K562 (cell line): ENCODE results near the gene MRPS15. TPM values are rescaled to one million over a fixed set of nuclear protein-coding genes. Genes with fewer than 3 reads are reported as not detected.

ENCODE experiments used
- ATAC-seq: fragments of 200-7000 bp; cut with Tn5 transposase; 3 replicates; pipeline ENCODE4 v1.9.1; 2020; ENCODE audit warnings: moderate library complexity
- BruUV-seq: library from RNA; stranded (reverse); fragments of 400-500 nt; replicated peaks from 2 replicates; lab custom pipeline; 2021; lab: Mats Ljungman, UMichigan
- CTCF ChIA-PET: fragments of 300-600 bp; formaldehyde crosslinking; extraction: SDS; loops from one replicate; lab custom pipeline; 2021; ENCODE audit warnings: low intra/inter-chr PET ratio; lab: Yijun Ruan, JAX
- POLR2A ChIA-PET: fragments of 300-600, 350-650 bp; sonication (Branson Sonifier 250); formaldehyde crosslinking; extraction: SDS; loops from one replicate; lab custom pipeline; 2021; ENCODE audit warnings: antibody characterized with exemption, inconsistent platforms; lab: Yijun Ruan, JAX
- DNase-seq, 4 experiments: peaks; one replicate each; pipeline versions ENCODE4 v3.0.0 to v3.0.0-alpha.2; 2011 to 2018; ENCODE audit warnings: low spot score in 3 of 4, mixed read lengths in 3 of 4; ENCODE audit errors: extremely low read depth in 1 of 4
- FAIRE-seq: peaks from 2 replicates; lab custom pipeline; 2011; peaks lifted over from hg19 to GRCh38; lab: Jason Lieb, UNC
- H2AFZ ChIP-seq: 2 replicates; pipeline ENCODE4 v1.6.0; 2011; ENCODE audit warnings: low read depth, low read length, control low read depth, inconsistent platforms
- H3K27ac ChIP-seq: fragments of 200-600 bp; 3 replicates; pipeline ENCODE4 v1.8.0; 2011; ENCODE audit warnings: low read depth, mild to moderate bottlenecking, control low read depth, inconsistent platforms, low read length, moderate library complexity, mixed read lengths; ENCODE audit errors: extremely low read depth
- H3K27me3 ChIP-seq, 2 experiments: fragments of 300-600 bp in 1 of 2; 2 replicates in 1 of 2; 3 replicates in 1 of 2; pipeline versions ENCODE4 v1.6.0 to v1.8.0; 2011; ENCODE audit warnings: inconsistent platforms in 2 of 2, low read length in 2 of 2, mild to moderate bottlenecking in 1 of 2, mixed read lengths in 1 of 2, moderate library complexity in 1 of 2; ENCODE audit not compliant: control insufficient read depth in 2 of 2, insufficient read depth in 2 of 2
- H3K36me3 ChIP-seq: fragments of 300-600 bp; 3 replicates; pipeline ENCODE4 v1.8.0; 2011; ENCODE audit warnings: mild to moderate bottlenecking, low read length, inconsistent platforms; ENCODE audit not compliant: control insufficient read depth, insufficient read depth
- H3K4me1 ChIP-seq, 2 experiments: fragments of 200-600 bp in 1 of 2; replicated peaks in 1 of 2; 2 replicates in 1 of 2; 3 replicates in 1 of 2; pipeline versions ENCODE4 v1.5.1 to v1.8.0; 2011; ENCODE audit warnings: inconsistent platforms in 2 of 2, low read length in 2 of 2, mild to moderate bottlenecking in 1 of 2, mixed read lengths in 1 of 2, moderate library complexity in 1 of 2; ENCODE audit not compliant: control insufficient read depth in 2 of 2, insufficient read depth in 2 of 2
- H3K4me2 ChIP-seq: 2 replicates; pipeline ENCODE4 v1.6.1; 2011; ENCODE audit warnings: low read length, control low read depth, inconsistent platforms, mixed read lengths; ENCODE audit not compliant: insufficient read depth
- H3K4me3 ChIP-seq: fragments of 200-600 bp; sonication (generic), shearing (Covaris generic); 2 replicates; pipeline ENCODE4 v1.5.1; 2016; ENCODE audit warnings: control low read depth, inconsistent platforms
- H3K79me2 ChIP-seq: fragments of 200-600 bp; 3 replicates; pipeline ENCODE4 v1.8.0; 2011; ENCODE audit warnings: low read length, inconsistent platforms; ENCODE audit not compliant: control insufficient read depth, insufficient read depth
- H3K9ac ChIP-seq, 2 experiments: 2 replicates each; pipeline versions ENCODE4 v1.6.0 to v1.6.1; 2011; ENCODE audit warnings: low read depth in 2 of 2, low read length in 2 of 2, control low read depth in 1 of 2, inconsistent platforms in 1 of 2, mild to moderate bottlenecking in 1 of 2, mixed read lengths in 1 of 2; ENCODE audit not compliant: insufficient read depth in 1 of 2
- H3K9me1 ChIP-seq: one replicate; pipeline ENCODE4 v1.6.0; 2011; ENCODE audit warnings: inconsistent platforms, mild to moderate bottlenecking, low read length, moderate library complexity; ENCODE audit not compliant: control insufficient read depth, insufficient read depth
- H3K9me3 ChIP-seq: replicated peaks from 2 replicates; pipeline ENCODE4 v1.5.1; 2011; ENCODE audit warnings: low read depth, low read length, inconsistent platforms; ENCODE audit not compliant: control insufficient read depth, insufficient read depth
- H4K20me1 ChIP-seq: replicated peaks from 2 replicates; pipeline ENCODE4 v1.6.1; 2011; ENCODE audit warnings: low read length, inconsistent platforms, mixed read lengths; ENCODE audit not compliant: control insufficient read depth, insufficient read depth
- CREB1 ChIP-seq, 2 experiments: sonication (generic) in 1 of 2; formaldehyde crosslinking in 1 of 2; IDR thresholded peaks; 2 replicates each; pipeline versions ENCODE4 v1.6.1 to v1.8.0; 2012 to 2022; ENCODE audit warnings: inconsistent platforms in 1 of 2, mild to moderate bottlenecking in 1 of 2, missing genetic modification reagents in 1 of 2, moderate library complexity in 1 of 2
- E2F3 ChIP-seq: fragments of 250-450 bp; sonication (Bioruptor Pico); IDR thresholded peaks from 2 replicates; pipeline ENCODE4 v1.4.0; 2020; ENCODE audit warnings: mild to moderate bottlenecking
- ELF2 ChIP-seq: fragments of 250-450 bp; sonication (Bioruptor Pico); IDR thresholded peaks from 2 replicates; pipeline ENCODE4 v1.5.0; 2021; ENCODE audit warnings: mild to moderate bottlenecking
- EP400 ChIP-seq: fragments of 450-650 bp; IDR thresholded peaks from 2 replicates; pipeline ENCODE4 v1.6.1; 2017; ENCODE audit warnings: antibody characterized with exemption, mild to moderate bottlenecking, moderate library complexity
- FUS ChIP-seq: fragments of 200-400 bp; formaldehyde crosslinking; optimal IDR thresholded peaks from 2 replicates; pipeline ENCODE3; 2017; ENCODE audit warnings: low read depth, low read length
- PHTF2 ChIP-seq: fragments of 250-450 bp; sonication (Bioruptor Pico); IDR thresholded peaks from 2 replicates; pipeline ENCODE4 v1.5.0; 2021; ENCODE audit warnings: mild to moderate bottlenecking
- PTTG1 ChIP-seq: fragments of 450-650 bp; IDR thresholded peaks from 2 replicates; pipeline ENCODE4 v1.6.1; 2016; ENCODE audit warnings: low read depth, mild to moderate bottlenecking, missing genetic modification characterization, missing compliant biosample characterization
- SIRT6 ChIP-seq: IDR thresholded peaks from one replicate; pipeline ENCODE4 v1.6.1; 2012; ENCODE audit warnings: low read depth, mild to moderate bottlenecking, control low read depth, inconsistent platforms, low read length, moderate library complexity
- SMC3 ChIP-seq: conservative IDR thresholded peaks from 2 replicates; pipeline ENCODE4 v1.6.1; 2011; ENCODE audit warnings: low read depth, low read length, improper control_type of control experiment; ENCODE audit not compliant: insufficient read depth
- SPI1 ChIP-seq: IDR thresholded peaks from 2 replicates; pipeline ENCODE4 v1.6.1; 2011; ENCODE audit warnings: low read depth, low read length, control low read depth, borderline replicate concordance
- YY1 ChIP-seq, 3 experiments: IDR thresholded peaks; 2 replicates each; pipeline ENCODE4 v1.6.1; 2011; ENCODE audit warnings: low read length in 2 of 3, mild to moderate bottlenecking in 2 of 3, moderate library complexity in 2 of 3, borderline replicate concordance in 1 of 3, control low read depth in 1 of 3, low read depth in 1 of 3; ENCODE audit not compliant: insufficient read depth in 3 of 3, insufficient replicate concordance in 2 of 3, control insufficient read depth in 1 of 3, insufficient read length in 1 of 3; ENCODE audit errors: extremely low read depth in 1 of 3
- ZC3H11A ChIP-seq: IDR thresholded peaks from 2 replicates; pipeline ENCODE4 v1.6.1; 2012; ENCODE audit warnings: low read depth, low read length, improper control_type of control experiment
- ZNF311 ChIP-seq: fragments of 250-450 bp; sonication (Bioruptor Pico); IDR thresholded peaks from 2 replicates; pipeline ENCODE4 v1.4.0; 2020; ENCODE audit warnings: mild to moderate bottlenecking, moderate library complexity
- ZNF316 ChIP-seq: fragments of 450-650 bp; IDR thresholded peaks from 2 replicates; pipeline ENCODE4 v1.6.1; 2016
- ZNF551 ChIP-seq: fragments of 250-450 bp; sonication (Bioruptor Pico); IDR thresholded peaks from 2 replicates; pipeline ENCODE4 v1.5.0; 2021; ENCODE audit warnings: mild to moderate bottlenecking, moderate library complexity
- WGBS: fragments of 100-300 bp; shearing (Covaris generic); methylation state at CpG from one replicate; pipeline ENCODE4 v1.1.6; 2016; ENCODE audit warnings: low coverage, mixed read lengths; ENCODE audit not compliant: insufficient coverage; ENCODE audit errors: missing lambda C conversion rate; 5-methylcytosine and 5-hydroxymethylcytosine counted together
- in situ Hi-C: fragments of 300-500 bp; cut with MboI; formaldehyde crosslinking; loops from 4 replicates; pipeline ENCODE4 v1.15.0; 2018; ENCODE audit warnings: inconsistent platforms, mixed read lengths
- intact Hi-C: fragments of 100-400 bp; cut with micrococcal nuclease; formaldehyde crosslinking; loops from 2 replicates; pipeline ENCODE4 v1.14.2; 2022
- polyA plus RNA-seq, 8 experiments: library from polyadenylated mRNA; depleted of rRNA in 4 of 8; stranded (reverse) in 5 of 8; unstranded in 3 of 8; fragments of >200 nt; fragmentation: Nextera tagmentation in 2 of 8; fragmentation: Illumina TruSeq in 1 of 8; extraction: Ambion mirVana in 2 of 8; extraction: Trizol in 1 of 8; gene quantifications; 2 replicates each; pipeline versions ENCODE4 v1.2.1 to v1.2.3, GENCODE V29; 2011 to 2014; ENCODE audit warnings: inconsistent platforms in 1 of 8, missing spikeins in 1 of 8
- total RNA-seq, 7 experiments: library from RNA; depleted of rRNA in 6 of 7; stranded (reverse); fragments of >200 nt in 6 of 7; fragmentation: Illumina TruSeq in 2 of 7; extraction: Trizol in 2 of 7; gene quantifications; 2 replicates each; pipeline versions ENCODE4 v1.2.1 to v1.2.3, GENCODE V29; 2011 to 2021; ENCODE audit warnings: low replicate concordance in 1 of 7
- TF ChIP-seq, protein P1 (sequence below): fragments of 150-350 bp; IDR thresholded peaks from 2 replicates; pipeline ENCODE4 v1.6.1; 2014; ENCODE audit warnings: low read depth, mild to moderate bottlenecking, low read length, borderline replicate concordance

The MRPS15 gene
- total and polyA plus RNA-seq, 9 of the 15 experiments (the other 6 are each of a cell fraction or from before 2014, with no cell fraction given): 62.9 to 286 (median 149) TPM

DNA sequence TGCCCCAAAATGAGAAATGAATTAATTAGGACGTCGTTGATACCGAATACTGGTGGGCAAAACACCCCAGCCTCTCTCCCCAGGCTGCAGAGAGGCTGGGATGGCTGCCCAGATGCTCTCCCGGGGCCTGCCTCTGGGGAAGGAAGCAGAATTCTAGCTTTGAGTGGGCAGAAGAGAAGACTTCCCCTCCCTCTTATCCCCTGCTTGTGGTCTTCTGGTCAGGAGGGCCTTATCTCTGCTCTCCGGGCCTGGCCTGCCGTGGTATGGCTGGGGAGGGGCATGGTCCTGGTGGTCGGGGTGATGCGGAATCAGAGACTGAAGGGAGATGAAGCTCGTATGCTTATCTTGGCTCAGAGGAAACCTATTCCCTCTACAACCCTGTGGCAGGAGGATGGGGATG lies 28.3 kb upstream of the MRPS15 start:
- H3K27ac ChIP-seq: no peak overlapping the region
- ChIA-PET CTCF (no interaction called here), POLR2A (interaction anchor here (0.6 to 2.1 kb wide), 7 partner anchors 9 to 104 kb away, joined by 3 to 14 read pairs (median 4); partner anchors contain the start of genes CSF3R and MRPS15)
- peaks cover 0 to 5% of the 10 kb centered on the region in 2 experiments; a peak in 3 of 5 replicates for H3K27me3 ChIP-seq
- peak; percentile 85 for ATAC-seq
- peak; percentile 58 to 93 (median 74) for DNase-seq
- BruUV-seq: no TSS peak
- intact Hi-C loops: no loop called here
- H2AFZ ChIP-seq: peak overlapping the region; percentile 66; the same call in 1 of the 2 replicates
- H3K9me1 ChIP-seq: no peaks in the 10 kb centered on the region
- H3K9ac ChIP-seq: peak overlapping the region in 1 of 2 experiments; percentile 57; a peak in 2 of 4 replicates
- in situ Hi-C loops: no loop called here
- H3K36me3 ChIP-seq: no peaks in the 10 kb centered on the region
- H3K4me3 ChIP-seq: no peak overlapping the region
- peak; percentile 90 for FAIRE-seq
- no peaks in the 10 kb centered on the region for H3K9me3 ChIP-seq
- no peaks in the 10 kb centered on the region for H3K79me2 ChIP-seq
- peak overlapping the region; percentile 12; the same call in 1 of the 2 replicates for H3K4me2 ChIP-seq
- WGBS: 0% methylated on average over 9 of the region's 9 CpGs
- H4K20me1 ChIP-seq: no peaks in the 10 kb centered on the region
- peaks cover 22 to 24% of the 10 kb centered on the region in 2 experiments for H3K4me1 ChIP-seq
- no peak for TF ChIP-seq SIRT6
- no peak for TF ChIP-seq PTTG1 (tag)
- no peak for TF ChIP-seq CREB1 (IDR thresholded peaks at IDR 0.05)
- TF ChIP-seq CREB1 (CRISPR knock-in tag; IDR thresholded peaks at IDR 0.05): no peak
- TF ChIP-seq EP400: no peak
- TF ChIP-seq PHTF2: no peak
- peak; percentile 72; the same call in 1 of the 2 replicates for TF ChIP-seq SPI1
- TF ChIP-seq ZC3H11A: no peak
- TF ChIP-seq ELF2 (CRISPR knock-in tag): no peak
- no peak for TF ChIP-seq ZNF551
- TF ChIP-seq FUS: no peak
- TF ChIP-seq, protein P1, sequence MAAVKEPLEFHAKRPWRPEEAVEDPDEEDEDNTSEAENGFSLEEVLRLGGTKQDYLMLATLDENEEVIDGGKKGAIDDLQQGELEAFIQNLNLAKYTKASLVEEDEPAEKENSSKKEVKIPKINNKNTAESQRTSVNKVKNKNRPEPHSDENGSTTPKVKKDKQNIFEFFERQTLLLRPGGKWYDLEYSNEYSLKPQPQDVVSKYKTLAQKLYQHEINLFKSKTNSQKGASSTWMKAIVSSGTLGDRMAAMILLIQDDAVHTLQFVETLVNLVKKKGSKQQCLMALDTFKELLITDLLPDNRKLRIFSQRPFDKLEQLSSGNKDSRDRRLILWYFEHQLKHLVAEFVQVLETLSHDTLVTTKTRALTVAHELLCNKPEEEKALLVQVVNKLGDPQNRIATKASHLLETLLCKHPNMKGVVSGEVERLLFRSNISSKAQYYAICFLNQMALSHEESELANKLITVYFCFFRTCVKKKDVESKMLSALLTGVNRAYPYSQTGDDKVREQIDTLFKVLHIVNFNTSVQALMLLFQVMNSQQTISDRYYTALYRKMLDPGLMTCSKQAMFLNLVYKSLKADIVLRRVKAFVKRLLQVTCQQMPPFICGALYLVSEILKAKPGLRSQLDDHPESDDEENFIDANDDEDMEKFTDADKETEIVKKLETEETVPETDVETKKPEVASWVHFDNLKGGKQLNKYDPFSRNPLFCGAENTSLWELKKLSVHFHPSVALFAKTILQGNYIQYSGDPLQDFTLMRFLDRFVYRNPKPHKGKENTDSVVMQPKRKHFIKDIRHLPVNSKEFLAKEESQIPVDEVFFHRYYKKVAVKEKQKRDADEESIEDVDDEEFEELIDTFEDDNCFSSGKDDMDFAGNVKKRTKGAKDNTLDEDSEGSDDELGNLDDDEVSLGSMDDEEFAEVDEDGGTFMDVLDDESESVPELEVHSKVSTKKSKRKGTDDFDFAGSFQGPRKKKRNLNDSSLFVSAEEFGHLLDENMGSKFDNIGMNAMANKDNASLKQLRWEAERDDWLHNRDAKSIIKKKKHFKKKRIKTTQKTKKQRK: no peak
- TF ChIP-seq SMC3: no peak
- TF ChIP-seq ZNF316: no peak
- no peak for TF ChIP-seq E2F3 (CRISPR knock-in tag)
- TF ChIP-seq ZNF311 (CRISPR knock-in tag): no peak
- TF ChIP-seq YY1 (IDR thresholded peaks at IDR 0.05; ENCODE audit: borderline replicate concordance in 1 of 3, control insufficient read depth in 1 of 3, extremely low read depth in 1 of 3, insufficient read depth in 3 of 3, insufficient read length in 1 of 3, insufficient replicate concordance in 2 of 3, low read depth in 1 of 3, low read length in 2 of 3): no peak
